Right lobe of liver (tissue), 6 donors: ENCODE results near the gene LRFN5. TPM values are rescaled to one million over a fixed set of nuclear protein-coding genes. Genes with fewer than 3 reads are reported as not detected.

Source experiments
- ATAC-seq, 4 donors: fragments of 200-7000 bp; cut with Tn5 transposase; one replicate each; pipeline ENCODE4 v1.9.1; 2020; ENCODE audit warnings: mild to moderate bottlenecking in 4 of 4, moderate library complexity in 4 of 4
- DNase-seq, 3 donors: peaks; one replicate each; pipeline ENCODE4 v3.0.0-alpha.2; 2020
- H3K27ac ChIP-seq, 3 donors: fragments of 200-600 bp; one replicate each; pipeline ENCODE4 v1.8.0; 2022
- H3K27me3 ChIP-seq, 2 donors: fragments of 200-600 bp; one replicate each; pipeline ENCODE4 v1.8.0; 2022
- H3K36me3 ChIP-seq, 4 donors: fragments of 200-600 bp; sonication (generic) in 1 of 4; one replicate each; pipeline versions ENCODE4 v1.5.1 to v1.8.0; 2017 to 2022; ENCODE audit warnings: control low read depth in 1 of 4
- H3K4me1 ChIP-seq, 4 donors: fragments of 200-600 bp; sonication (generic) in 1 of 4; one replicate each; pipeline versions ENCODE4 v1.5.1 to v1.8.0; 2017 to 2022; ENCODE audit warnings: control low read depth in 1 of 4
- H3K4me3 ChIP-seq, 3 donors: fragments of 200-600 bp; one replicate each; pipeline ENCODE4 v1.8.0; 2022
- H3K9me3 ChIP-seq, 4 donors: fragments of 200-600 bp; sonication (generic) in 1 of 4; one replicate each; pipeline versions ENCODE4 v1.5.1 to v1.8.0; 2017 to 2022; ENCODE audit warnings: control low read depth in 1 of 4
- POLR2A ChIP-seq: fragments of 450-650 bp; IDR thresholded peaks from one replicate; pipeline ENCODE4 v1.6.1; 2017; ENCODE audit warnings: antibody characterized with exemption, mild to moderate bottlenecking
- whole genome bisulfite sequencing: methylation state at CpG from one replicate; pipeline ENCODE4 v1.1.6; 2018; ENCODE audit warnings: low coverage, low lambda C conversion rate; ENCODE audit not compliant: insufficient coverage; ENCODE audit errors: missing lambda C conversion rate; 5-methylcytosine and 5-hydroxymethylcytosine counted together
- intact Hi-C, 2 donors: fragments of 100-400 bp; cut with DNase I; formaldehyde crosslinking; loops; one replicate each; pipeline versions ENCODE4 v1.11.2 to v1.14.1; 2022
- total RNA-seq, 6 experiments: library from RNA; depleted of rRNA in 2 of 6; stranded (reverse); fragments of >200 nt in 2 of 6; fragmentation: NEBNext Ultra II Directional in 3 of 6; extraction: Animal tissue kit (Norgen Biotek cat#: 25700) in 3 of 6; gene quantifications; one replicate each; pipeline versions ENCODE4 v1.1.0 to v1.2.4, GENCODE V29; 2016 to 2023
- TF ChIP-seq, protein P1 (sequence below), 4 donors: fragments of 200-600 bp in 3 of 4; fragments of 450-650 bp in 1 of 4; IDR thresholded peaks; one replicate each; pipeline versions ENCODE4 v1.5.1 to v1.8.0; 2016 to 2022; ENCODE audit warnings: antibody characterized with exemption in 4 of 4, mild to moderate bottlenecking in 2 of 4
- donor health status: DM: no; HTN: yes; CAD: no.
- donor health status: DM: no; HTN: no; CAD: no.
- donor health status: DM: no; HTN: no; CAD: no.
- donor health status: DM: no; HTN: yes; CAD: no.
- donor health status: DM: no; HTN: yes; CAD: no.

LRFN5 gene
- total RNA-seq, 6 experiments from 2014 or later: not detected

DNA sequence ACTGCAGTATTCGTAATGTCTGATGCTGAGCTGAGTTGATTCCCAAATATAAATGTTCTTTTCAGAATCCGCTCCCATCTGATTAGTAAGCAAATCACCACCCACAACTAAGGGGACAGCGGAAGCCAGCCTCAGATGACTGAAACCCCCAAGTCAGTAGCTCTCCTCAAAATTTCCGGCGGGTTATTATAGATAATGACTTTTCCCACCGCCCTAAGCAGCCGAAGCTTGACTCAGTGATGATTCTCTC, 469 bp upstream of the LRFN5 start:
- intact Hi-C loops: no loop called here
- no peak for ATAC-seq
- peaks cover 0 to 20% of the 10 kb centered on the region in 2 donors for H3K27me3 ChIP-seq
- peak overlapping the region; percentile 23 to 42 (median 35) for H3K4me3 ChIP-seq
- no peak for DNase-seq
- whole genome bisulfite sequencing: 4% methylated on average over 7 of the region's 7 CpGs
- no peaks in the 10 kb centered on the region for H3K9me3 ChIP-seq
- H3K36me3 ChIP-seq: no peaks in the 10 kb centered on the region
- H3K27ac ChIP-seq: no peak overlapping the region
- H3K4me1 ChIP-seq: peaks cover 0 to 26% (median 4%) of the 10 kb centered on the region in 4 donors
- TF ChIP-seq, protein P1, sequence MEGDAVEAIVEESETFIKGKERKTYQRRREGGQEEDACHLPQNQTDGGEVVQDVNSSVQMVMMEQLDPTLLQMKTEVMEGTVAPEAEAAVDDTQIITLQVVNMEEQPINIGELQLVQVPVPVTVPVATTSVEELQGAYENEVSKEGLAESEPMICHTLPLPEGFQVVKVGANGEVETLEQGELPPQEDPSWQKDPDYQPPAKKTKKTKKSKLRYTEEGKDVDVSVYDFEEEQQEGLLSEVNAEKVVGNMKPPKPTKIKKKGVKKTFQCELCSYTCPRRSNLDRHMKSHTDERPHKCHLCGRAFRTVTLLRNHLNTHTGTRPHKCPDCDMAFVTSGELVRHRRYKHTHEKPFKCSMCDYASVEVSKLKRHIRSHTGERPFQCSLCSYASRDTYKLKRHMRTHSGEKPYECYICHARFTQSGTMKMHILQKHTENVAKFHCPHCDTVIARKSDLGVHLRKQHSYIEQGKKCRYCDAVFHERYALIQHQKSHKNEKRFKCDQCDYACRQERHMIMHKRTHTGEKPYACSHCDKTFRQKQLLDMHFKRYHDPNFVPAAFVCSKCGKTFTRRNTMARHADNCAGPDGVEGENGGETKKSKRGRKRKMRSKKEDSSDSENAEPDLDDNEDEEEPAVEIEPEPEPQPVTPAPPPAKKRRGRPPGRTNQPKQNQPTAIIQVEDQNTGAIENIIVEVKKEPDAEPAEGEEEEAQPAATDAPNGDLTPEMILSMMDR (IDR thresholded peaks at IDR 0.05): no peak
- no peak for TF ChIP-seq POLR2A

DNA sequence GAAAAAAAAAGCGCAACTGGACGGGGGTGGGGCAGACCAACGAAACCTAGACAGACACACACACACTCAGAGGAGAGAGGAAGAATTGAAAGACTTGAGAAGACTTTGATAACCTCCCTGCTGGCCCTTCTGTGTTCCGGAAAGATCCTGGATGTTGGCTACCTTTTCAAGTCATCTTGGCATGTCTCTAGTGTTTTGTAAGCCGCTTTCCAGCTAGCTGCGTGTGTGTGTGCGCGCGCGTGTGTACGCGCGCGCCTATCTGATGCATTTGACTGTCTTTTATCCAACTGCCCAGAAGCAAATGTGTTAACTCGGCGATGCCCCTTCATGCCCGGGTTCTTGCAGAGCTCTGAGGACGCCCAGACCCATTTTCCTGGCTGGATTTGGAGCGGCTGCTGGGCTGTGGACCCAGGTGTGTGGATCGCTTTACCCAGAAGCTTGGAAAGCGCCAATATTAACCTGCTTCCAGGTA, 664 bp downstream of the LRFN5 start:
- Histone ChIP-seq H3K27me3 (peaks cover 0 to 20% of the 10 kb centered on the region in 2 donors), H3K9me3 (no peaks in the 10 kb centered on the region), H3K27ac (no peak overlapping the region), H3K4me1 (peaks cover 0 to 26% (median 4%) of the 10 kb centered on the region in 4 donors), H3K36me3 (no peaks in the 10 kb centered on the region), H3K4me3 (peak overlapping the region in 2 of 3 donors; percentile 23 to 42)
- intact Hi-C loops: no loop called here
- peak in 1 of 3 donors; percentile 43 for DNase-seq
- WGBS: 2% methylated on average over 17 of the region's 21 CpGs
- no peak for TF ChIP-seq POLR2A
- peak in 1 of 4 donors; percentile 14 for ATAC-seq

DNA sequence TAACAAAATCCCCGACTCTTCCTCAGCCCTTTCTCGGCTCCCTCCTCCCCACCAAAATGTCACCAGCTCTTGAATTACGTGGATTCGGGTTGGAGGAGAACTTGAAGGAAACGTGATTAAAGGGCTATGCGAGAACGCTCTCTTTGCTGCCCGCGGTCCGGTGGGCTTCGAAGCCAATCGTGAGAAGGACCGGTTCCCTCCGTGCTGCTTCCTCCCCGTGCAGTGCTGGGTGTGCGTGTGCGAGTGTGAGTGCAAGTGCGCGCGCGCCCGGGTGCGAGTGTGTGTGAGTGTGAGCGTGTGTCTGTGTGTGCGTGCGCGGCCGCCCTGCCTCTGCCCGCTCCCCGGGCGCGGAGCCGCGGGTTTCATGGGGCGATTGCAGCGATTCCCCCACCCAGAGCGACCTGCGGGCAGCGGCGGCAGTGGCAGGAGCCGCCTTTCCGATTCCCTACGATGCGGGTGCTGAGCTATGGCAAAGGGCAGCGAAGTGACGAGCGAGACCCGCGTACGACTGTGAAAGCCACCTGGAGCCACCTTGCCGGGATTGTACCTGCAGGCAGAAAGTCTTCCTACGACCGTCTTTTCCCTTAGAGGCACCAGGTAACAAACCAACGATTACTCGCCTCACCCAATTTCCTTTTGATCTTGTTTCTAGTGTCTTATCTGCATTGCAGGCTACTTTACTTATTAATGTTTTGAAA, 1.4 kb downstream of the LRFN5 start:
- peaks cover 0 to 24% of the 10 kb centered on the region in 2 donors for H3K27me3 ChIP-seq
- intact Hi-C loops: no loop called here
- H3K36me3 ChIP-seq: no peaks in the 10 kb centered on the region
- no peak overlapping the region for H3K4me3 ChIP-seq
- no peak for ATAC-seq
- no peaks in the 10 kb centered on the region for H3K9me3 ChIP-seq
- 4% methylated on average over 22 of the region's 55 CpGs for WGBS
- peak in 1 of 3 donors; percentile 46 for DNase-seq
- H3K27ac ChIP-seq: no peak overlapping the region
- TF ChIP-seq, protein P1 (IDR thresholded peaks at IDR 0.05): no peak
- TF ChIP-seq POLR2A: no peak
- H3K4me1 ChIP-seq: peaks cover 0 to 26% (median 4%) of the 10 kb centered on the region in 4 donors

DNA sequence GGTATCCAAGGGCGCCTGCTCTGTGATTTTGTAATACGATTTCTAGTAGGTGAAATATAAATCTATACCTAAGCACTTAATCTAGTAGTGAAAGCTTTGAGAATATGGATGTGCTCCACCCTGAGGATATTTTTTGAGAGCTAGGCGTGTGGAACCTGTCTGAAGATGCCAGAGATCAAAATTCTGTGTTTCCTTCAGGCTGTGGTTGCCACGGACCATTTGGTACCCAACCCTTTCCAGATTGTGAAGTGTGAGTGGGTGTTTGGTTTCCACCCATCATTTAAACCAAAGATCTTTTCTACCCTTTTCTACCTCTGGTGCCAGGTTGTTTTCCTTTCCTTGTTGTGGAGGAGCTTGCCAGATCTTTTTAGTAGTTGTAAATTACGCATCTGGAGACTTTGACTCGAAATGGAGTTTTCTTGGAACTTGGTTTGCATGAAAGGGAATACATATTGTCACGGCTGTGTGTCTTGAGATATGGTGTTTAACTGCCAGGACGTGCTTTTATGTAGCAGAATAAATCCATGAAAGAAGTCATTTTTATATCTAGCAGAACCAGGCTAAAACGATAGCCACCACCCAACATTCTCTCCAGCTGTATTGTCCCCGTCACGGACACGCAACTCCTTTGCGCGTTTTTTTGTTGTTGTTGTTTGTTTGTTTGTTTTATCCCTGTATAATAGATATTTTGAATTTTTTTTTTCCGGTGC, 2.2 kb downstream of the LRFN5 start:
- H3K27ac ChIP-seq: no peak overlapping the region
- ATAC-seq: no peak
- peaks cover 0 to 26% (median 4%) of the 10 kb centered on the region in 4 donors for H3K4me1 ChIP-seq
- intact Hi-C loops: no loop called here
- DNase-seq: no peak
- H3K36me3 ChIP-seq: no peaks in the 10 kb centered on the region
- WGBS: 4% methylated on average over 15 of the region's 15 CpGs
- TF ChIP-seq POLR2A: no peak
- TF ChIP-seq, protein P1 (IDR thresholded peaks at IDR 0.05): no peak
- no peak overlapping the region for H3K4me3 ChIP-seq
- H3K27me3 ChIP-seq: peaks cover 0 to 24% of the 10 kb centered on the region in 2 donors
- H3K9me3 ChIP-seq: no peaks in the 10 kb centered on the region

DNA sequence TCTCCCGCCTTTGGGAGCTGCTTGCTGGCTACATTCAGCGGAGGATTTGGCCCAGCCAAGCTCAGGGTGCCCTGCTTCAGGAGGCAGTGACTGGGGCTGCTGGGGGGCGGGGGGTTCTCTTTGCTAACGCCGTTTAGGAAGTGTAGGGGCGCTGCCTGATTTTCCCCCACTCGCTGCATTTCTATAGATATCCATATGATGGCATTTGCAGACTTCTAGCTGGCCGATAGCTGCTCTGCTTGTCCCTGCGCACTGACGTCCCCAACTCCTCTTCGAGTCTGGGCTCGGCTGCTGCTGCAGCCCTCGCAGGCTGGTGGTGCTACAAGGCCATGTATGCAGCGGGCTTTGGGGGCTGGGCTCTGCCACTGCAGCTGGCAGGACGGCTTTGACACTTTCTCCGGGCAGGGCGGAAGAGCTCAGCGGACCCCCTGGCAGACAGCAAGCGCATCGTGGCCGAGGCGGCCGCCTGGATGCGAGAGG, 3.1 kb downstream of the LRFN5 start:
- Histone ChIP-seq H3K27me3 (peaks cover 0 to 24% of the 10 kb centered on the region in 2 donors), H3K27ac (no peak overlapping the region), H3K4me1 (peaks cover 0 to 26% (median 4%) of the 10 kb centered on the region in 4 donors), H3K4me3 (no peak overlapping the region), H3K36me3 (no peaks in the 10 kb centered on the region), H3K9me3 (no peaks in the 10 kb centered on the region)
- TF ChIP-seq, protein P1 (IDR thresholded peaks at IDR 0.05): no peak
- TF ChIP-seq POLR2A: no peak
- DNase-seq (peak in 1 of 3 donors; percentile 39), ATAC-seq (no peak)
- 0% methylated on average over 6 of the region's 24 CpGs for WGBS
- intact Hi-C loops: no loop called here
